Transverse colon (tissue), 4 donors: Measurements from ENCODE around the gene F3.

Source experiments
- CTCF ChIP-seq, 5 experiments: fragments of 200-600 bp in 3 of 5; fragments of 450-650 bp in 2 of 5; sonication (generic) in 3 of 5; IDR thresholded peaks; 1 replicate in 2 of 5; 2 replicates in 3 of 5; pipeline ENCODE4 v1.5.1; 2016 to 2017; ENCODE audit warnings: antibody characterized with exemption in 5 of 5, inconsistent platforms in 3 of 5, mild to moderate bottlenecking in 2 of 5, moderate library complexity in 1 of 5
- POLR2A ChIP-seq: fragments of 450-650 bp; IDR thresholded peaks from one replicate; pipeline ENCODE4 v1.6.1; 2016; ENCODE audit warnings: antibody characterized with exemption, mild to moderate bottlenecking, moderate library complexity
- POLR2AphosphoS5 ChIP-seq, 3 donors: sonication (generic); formaldehyde crosslinking; IDR thresholded peaks; one replicate each; pipeline ENCODE4 v1.6.1; 2016; ENCODE audit warnings: antibody characterized with exemption in 3 of 3

DNA sequence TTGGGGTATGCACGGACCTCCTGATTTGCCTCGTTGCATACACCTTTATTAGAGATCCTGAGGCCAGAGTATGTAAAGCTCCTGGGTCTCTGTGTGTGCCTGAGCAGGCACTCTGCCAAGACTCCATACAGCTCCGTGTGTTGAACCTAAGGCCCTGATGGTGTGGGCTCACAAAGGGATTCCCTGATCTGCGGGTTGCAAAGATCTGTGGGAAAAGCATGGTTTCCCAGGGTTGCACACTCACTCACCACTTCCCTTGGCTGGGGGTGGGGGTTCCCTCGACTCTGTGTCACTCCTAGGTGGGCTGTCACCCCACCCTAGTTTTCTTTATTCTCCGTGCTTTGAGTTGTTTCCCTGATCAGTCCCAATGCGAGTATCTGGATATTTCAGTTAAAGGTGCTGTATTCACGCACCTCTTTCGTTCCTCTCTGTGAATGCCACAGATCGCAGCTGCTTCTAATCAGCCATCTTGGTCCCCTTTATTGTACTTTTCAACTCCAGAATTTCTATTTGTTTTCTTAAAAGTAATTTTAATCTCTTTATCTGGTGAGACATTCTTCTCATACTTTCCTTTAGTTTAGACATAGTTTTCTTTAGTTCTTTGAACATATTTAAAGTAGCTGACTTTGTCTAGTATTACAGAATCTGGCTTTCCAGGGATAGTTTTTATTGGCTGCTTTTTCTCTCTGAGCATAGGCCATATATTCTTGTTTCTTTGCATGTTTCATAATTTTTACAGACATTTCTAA, 39.0 kb upstream of the F3 start:
- TF ChIP-seq POLR2A (no peak), CTCF (IDR thresholded peaks at IDR 0.05) (no peak), POLR2AphosphoS5 (IDR thresholded peaks at IDR 0.05) (no peak)
